HuH-7.5 (cell line): ENCODE measurements around the gene CRACDL.
"Not testable (repeated sequence)": the region's sequence is repeated elsewhere in the genome, so short reads cannot be mapped to it uniquely, and the experiment has no call there.

Experiments
- DNase-seq: peaks from one replicate; pipeline ENCODE4 v3.0.0; 2011; ENCODE audit warnings: low spot score

The CRACDL gene

DNA sequence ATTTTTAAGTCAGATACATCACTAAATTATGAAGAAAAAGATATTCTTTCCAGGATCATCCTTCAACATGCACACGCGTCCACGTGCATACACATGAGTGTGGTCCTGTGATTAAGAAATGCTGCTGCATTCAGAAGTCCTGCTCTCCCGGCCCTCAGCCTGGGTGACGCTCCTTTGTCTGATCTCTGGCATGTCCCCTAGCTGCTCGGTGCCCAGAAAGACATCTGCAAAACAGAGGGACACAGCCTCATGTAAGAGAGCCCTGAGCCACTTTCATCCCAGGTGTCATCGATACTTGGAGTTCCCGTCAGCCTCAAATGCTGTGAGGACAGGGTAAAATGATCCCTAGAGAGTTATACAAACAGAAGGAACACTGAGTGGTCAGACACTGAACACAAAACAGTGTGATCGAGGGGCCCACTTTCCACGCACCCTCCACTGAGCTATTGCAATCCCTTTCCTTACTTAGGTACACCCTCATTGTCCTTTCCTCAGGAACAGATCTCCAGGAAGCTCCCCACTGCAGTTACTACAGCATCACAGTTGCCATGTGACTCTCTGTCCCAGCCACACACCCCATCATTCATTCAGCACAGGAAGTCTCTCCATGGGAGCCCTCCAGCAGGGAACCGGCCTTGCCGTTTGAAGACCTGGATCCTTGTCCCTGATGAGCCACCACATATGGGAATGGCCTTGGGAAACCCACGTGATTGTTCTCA lies 32.1 kb downstream of the CRACDL start:
- no peak for DNase-seq

DNA sequence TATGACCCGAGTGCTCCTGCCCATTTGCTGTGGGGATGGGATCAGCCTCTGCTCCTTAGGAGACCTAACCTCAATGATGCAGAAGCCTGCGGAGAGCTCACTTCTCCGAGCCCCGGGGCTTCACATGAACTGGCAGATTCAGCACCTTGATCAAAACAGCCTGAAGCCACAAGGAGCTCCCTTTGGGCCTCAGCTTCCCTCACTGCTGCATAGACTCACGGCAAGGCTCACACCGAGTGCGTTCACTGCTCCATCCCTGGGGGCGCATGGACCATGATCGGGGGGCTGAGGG lies 33.0 kb downstream of the CRACDL start:
- DNase-seq = no peak

DNA sequence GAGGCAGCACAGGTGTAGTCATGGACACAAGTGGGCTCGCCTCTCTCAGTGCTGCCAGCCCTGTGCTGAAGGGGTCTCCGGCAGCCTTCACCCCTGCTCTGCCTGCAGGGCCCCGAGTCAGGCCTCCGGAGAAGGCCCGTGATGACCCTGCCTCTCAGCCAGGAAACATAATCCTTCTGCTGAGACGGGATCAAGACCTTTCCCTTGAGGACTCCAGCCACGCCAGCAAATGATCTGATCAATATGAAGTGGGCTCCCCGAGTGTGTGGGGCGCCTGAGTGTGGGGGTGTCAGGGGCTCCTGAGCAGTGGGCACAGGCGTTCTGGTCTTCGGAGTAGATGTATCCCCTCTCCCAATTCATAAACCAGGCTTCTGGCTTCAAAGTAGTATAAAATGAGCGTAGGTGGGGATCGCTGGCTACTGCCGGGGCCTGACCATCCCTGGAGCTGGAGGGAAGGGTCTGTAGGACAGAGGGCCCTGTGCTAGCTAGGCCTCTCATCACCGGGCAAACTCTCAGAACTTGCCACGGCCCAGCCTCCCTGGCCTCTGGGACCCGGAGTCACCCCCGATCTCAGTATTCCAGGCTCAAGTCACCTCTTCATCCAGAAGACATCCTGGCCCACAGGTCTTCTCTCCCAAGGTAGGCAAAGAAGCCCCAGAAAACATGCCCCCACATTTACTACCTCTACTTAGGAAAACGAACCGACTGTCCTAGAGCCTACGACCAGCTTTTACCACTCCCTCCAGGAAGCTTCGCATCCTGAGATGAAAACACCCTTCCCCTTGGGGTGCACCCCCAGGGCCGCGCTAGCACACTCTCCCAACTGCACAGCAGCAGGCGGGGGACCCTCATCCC lies 33.6 kb downstream of the CRACDL start:
- DNase-seq = no peak

DNA sequence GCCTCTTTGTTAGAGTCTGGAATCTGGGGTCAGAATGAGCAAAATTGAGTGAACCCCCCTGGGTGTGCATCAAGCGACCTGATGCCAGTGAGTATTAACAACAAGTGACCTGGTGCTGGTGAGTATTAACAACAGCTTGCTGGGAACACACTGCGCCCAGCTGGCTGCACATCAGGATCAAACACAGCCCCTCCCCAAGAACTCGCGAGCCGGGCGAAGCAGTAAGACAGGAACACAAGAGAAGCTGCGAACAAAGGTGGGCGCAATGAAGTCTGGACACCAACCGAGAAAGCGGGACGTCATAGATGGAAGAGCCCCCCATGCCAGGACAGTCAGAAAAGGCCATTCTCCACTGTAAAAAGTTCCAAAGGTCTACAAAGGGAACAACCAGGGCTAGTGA lies 34.3 kb downstream of the CRACDL start:
- no peak for DNase-seq

DNA sequence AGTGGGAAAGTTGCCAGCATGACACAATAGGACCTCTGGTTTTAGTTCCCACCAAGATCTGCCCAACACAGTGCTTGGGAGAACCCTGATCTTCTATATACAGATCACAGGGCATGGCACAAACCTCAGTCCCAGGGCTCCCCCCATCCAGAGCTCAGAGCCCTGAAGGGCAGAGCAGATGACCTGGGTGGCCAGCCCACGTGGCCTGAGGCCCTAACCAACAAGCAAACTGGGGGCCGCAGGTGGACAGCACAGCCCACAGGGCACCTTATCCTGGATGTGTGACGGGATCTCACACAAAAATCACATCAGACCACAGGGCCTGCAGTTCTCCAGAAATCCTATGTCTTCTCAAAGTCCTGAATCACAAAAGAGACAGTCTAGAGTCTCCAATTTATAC lies 34.7 kb downstream of the CRACDL start:
- no peak for DNase-seq

DNA sequence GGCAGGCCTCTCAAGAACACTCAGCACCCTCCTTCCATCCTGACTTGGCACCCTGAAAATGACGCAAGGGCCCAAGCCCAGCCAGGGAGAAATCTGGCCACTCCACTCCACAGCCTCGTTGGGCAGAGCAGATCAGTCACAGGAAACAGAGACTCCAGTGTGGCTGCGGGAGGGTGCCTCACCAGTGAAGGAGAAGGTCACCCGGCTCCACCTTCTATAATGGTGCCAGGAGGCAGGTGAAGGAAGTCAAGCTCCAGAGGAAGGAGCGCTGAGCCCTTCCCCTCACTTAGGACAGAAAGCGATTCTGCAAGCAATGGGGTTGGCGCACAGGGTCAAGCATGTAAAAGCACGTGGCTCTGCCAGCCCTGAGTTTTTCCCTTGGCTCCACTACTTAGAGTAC lies 35.3 kb downstream of the CRACDL start:
- no peak for DNase-seq

DNA sequence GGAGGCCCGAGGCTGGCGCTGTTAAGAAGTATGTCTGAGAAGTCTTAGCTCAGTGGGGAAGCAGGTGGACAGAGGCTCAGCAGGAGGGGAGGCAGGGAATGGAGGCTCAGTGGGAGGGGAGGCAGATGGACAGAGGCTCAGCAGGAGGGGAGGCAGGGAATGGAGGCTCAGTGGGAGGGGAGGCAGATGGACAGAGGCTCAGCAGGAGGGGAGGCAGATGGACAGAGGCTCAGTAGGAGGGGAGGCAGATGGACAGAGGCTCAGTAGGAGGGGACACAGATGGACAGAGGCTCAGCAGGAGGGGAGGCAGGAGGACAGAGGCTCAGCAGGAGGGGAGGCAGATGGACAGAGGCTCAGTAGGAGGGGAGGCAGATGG lies 36.3 kb downstream of the CRACDL start:
- DNase-seq = not testable (repeated sequence)

DNA sequence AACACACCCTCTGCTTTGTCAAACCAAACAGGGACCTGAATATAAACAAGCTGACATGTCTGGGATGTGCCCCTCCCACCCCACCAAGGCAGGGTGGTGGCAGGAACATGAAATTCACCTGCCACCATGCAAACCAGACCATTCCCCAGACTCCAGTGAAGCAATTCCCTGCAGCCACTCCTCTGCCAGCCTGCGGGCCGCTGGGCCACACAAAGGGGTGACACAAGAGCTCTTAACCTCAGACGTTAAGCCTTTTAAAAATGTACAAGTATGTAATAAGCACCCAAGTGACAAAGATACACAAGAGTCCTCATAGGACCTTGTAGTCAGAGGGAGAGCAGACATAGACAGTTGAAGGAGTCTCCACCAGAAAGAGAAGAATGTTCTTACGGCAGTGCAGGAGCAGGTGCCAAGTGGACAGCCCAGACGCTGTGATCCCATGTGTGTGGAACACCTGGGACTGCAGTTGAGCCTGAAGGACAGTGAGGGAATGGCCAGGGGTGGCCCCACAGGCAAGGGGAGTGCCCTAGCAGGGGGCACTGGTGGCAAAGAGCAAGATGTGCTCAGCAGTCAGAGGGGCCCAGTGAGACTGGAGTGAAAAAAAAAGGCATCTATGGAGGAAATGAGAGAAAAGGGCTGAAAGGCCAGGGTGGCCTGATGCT lies 36.9 kb downstream of the CRACDL start:
- DNase-seq = no peak

DNA sequence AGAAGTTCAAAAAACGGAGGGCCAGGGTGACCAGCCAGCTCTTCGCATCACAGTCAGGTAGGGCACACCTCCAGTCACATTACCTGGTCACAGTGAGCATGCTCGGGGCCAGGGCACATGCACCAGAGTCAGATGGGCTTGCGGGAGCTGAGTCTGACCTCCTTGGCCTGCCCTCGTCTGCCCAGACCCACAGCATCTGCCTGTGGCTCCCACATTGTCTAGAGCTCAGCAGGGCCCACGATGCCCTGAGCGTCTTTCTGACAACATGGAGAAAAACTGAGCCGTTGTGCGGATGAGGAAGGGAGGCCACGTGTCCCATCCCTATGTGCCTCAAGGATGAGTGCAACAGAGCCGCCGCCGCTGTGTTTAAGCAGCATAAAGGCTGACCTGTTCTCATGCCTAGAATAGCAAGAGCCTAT lies 37.6 kb downstream of the CRACDL start:
- DNase-seq = no peak

DNA sequence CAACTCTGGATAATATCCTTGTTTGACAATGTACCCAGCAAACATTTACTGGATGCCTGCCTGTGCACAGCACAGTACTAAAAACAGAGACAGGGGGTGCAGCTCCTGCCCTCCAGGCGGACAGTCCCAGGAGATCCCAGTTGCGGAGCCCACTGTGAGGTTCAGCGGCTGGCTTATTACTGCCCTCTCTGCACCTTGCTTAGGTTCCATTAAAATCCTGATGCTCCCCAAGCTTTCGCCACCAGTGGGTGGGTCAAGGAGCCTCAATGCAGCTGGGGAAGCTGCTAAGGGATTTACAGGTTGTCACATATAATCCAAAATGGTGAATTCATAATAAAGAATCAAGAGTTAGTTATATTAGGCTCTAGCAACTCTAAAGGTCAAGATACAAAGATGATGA lies 38.3 kb downstream of the CRACDL start:
- no peak for DNase-seq

DNA sequence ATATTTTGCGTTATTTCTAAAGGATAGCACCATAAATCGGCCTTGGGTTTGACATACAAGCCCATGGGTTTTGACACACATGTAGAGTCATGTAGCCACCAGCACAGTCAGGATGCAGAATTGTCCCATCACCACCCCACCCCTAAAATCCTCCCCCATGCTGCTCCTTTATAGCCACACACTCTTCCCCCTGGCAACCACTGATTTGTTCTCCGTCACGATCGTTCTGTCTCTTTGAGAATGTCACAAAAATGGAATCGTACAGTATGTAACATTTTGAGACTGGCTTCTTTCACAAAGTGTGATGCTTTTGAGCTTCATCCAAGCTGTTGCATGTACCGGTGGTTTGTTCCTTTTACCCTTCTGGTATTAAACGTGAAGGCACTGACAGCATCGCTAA lies 39.1 kb downstream of the CRACDL start:
- no peak for DNase-seq

DNA sequence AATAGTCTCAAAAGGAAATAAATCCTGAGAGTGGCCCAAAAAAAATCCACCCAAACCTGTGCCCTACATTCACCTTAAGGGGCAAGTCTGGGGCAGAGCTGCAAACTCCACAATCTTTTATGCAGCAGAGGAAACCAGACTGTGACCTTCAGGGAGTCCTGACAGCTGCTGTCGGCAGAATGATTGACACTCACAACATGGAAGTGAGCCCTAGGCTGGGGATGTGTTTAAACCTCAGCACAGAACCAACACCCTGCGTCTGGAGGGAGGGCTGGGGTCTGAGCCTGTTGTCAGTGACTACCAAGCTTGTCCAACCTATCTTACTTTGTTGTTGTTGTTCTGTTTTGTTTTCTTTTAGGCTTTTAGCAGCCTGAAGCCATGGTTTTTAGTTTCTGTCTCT lies 39.6 kb downstream of the CRACDL start:
- DNase-seq = no peak

DNA sequence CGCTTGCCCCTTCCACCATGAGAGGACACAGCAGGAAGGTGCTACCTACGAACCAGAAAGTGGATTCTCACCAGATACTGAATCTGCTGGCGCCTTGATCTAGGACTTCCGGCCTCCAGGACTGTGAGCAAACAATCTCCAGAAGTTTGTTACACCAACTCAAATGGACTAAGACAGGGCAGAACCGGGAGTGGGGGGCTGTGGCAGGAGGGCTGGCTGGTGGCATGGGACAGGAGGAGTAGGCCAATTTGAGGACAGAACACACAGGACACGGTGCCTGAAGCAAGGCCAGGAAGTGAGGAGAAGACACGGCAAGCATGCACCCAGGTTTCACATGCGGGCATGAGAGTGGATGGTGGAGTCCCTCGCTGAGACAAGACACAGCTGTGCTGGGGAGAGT lies 40.1 kb downstream of the CRACDL start:
- DNase-seq = no peak

DNA sequence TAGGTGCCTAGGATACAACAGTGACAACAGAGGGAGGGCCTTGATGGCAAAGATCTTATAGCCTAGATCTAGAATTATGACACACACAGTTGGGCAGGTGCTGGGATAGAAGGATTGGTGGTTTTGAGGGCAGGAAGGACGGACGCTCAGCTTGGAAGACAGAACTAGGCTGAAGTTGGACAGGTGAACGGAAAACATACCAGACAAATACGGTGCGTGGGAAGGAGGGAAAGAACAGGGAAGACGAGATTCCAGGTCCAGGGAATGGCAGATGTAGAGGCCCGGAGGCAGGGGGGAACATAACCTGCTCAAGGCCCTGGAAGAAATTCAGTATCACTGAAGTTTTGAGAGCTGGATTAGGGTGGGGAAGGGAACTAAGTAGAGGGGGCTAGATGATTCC lies 40.8 kb downstream of the CRACDL start:
- DNase-seq = no peak

DNA sequence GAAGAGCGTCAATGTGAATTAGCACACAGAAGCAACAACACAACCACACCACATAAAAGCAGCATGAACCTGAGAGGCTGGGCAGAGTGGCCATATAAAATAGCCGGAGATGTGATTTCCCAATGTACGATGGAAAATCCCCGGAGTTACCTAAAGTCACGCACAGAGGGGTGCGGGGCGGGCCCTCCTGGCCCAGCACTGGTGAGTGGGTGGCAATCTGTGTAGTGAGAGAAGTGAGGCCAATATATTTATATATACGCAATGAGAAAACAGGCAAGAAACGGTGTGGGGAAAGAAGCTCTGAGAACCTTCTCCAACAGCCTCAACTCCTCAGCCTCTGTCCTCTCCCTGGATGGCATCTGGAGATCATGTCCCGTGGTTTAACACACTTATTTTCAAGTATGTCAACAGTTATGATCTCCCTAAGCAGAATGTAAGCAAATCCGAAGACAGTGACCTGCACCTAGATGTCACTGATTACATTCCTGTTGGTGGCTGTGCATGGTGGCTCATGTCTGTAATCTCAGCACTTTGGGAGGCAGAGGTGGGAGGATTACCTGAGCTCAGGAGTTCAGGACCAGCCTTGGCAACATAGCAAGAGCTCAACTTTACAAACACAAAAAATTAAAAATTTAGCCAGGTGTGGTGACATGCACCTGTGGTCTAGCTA lies 41.6 kb downstream of the CRACDL start:
- DNase-seq = no peak

DNA sequence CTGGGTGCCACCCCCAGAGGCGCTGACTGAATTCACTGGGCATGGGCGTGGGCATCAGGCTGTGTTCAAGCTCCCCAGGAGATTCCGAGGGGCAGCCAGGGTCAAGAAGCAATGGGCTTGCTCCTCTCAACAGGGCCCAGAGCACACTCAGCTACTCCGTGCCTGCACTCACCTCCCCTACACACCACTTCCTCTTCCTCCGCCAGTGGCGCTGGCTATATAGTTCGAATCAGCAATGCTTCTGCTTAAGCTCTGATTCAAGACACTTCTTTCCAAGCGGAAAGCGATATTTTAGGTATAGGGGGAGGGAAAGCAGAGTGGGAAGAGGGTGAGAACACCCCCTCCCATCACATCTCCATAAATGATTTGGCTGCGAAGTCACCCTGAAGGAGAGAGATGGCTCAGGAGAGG lies 42.1 kb downstream of the CRACDL start:
- no peak for DNase-seq

DNA sequence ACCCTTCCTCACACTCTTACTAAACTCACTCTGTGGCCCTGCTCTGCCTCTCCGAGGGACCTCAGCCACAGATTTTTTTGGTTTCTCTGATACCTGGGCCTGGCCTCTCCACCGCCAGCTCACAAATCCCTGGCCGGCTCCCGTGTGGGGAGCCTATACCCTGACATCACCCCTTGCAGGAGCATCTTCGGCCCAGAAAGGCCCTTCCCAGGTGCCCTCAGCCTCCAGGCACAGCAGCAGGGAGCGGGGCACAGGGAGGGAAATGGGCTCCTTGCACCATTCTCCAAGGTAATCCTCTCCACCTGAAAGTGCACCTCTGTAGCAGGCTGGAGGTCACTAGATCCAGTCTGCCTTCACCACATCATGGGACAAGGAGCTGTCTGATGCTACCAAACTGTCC lies 43.2 kb downstream of the CRACDL start:
- DNase-seq = no peak

DNA sequence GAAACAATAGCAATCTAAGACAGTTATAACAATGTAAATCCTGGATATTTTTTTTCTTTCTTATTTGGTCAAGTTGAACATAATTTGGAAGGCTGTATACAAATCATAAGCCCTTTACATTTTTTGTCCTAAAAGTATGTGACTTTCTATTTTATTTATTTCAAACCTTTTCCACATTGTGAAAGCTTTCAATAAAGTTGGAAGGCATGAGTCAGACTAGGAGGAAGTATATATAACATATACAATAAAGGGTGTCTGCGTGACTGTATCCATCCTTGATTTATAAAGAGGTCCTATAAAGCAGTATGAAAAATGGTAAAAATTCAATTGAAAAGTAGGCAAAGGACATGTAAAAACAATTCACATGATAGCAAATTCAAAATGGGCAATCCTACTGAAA lies 44.4 kb downstream of the CRACDL start:
- no peak for DNase-seq

DNA sequence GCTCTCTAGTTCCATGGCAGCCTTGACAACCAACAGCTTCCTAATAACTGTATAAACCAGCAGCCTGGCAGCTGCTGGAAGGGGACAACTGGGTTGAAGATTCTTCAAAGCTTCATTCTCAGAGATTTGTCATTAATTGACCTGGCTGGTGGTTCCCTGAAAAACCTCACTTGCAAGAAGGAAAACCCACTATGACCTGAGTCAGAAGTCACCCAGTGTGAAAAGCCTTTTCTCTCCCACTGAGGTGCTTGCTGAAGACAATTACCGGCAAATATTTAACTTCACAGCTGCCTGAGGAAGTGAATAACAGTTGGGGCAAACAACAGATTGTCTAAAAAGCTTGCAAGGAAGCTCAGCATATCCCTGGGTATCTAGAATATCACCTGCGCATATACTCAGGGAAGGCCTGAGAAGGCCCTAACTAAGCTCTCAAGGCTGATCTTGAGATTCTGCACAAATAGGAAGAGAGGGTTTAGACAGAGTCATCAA lies 49.9 kb downstream of the CRACDL start:
- no peak for DNase-seq

DNA sequence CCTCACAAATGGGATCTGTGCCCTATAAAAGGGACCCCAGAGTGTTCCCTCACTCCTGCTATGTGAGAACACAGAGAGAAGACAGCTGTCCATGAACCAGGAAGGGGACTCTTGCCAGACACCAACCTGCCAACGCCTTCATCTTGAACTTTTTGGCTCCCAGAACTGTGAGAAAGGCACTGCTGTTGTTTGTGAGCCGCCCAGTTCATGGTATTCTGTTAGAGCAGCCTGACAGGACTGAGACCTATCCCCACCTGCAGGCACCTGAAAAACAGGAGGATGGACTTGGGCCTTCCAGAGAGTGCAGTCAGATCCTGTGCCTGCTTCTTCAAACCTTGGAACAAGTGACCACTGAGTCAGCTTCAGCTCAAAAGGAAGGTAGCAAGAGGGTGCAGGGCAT lies 51.4 kb downstream of the CRACDL start:
- DNase-seq = no peak

DNA sequence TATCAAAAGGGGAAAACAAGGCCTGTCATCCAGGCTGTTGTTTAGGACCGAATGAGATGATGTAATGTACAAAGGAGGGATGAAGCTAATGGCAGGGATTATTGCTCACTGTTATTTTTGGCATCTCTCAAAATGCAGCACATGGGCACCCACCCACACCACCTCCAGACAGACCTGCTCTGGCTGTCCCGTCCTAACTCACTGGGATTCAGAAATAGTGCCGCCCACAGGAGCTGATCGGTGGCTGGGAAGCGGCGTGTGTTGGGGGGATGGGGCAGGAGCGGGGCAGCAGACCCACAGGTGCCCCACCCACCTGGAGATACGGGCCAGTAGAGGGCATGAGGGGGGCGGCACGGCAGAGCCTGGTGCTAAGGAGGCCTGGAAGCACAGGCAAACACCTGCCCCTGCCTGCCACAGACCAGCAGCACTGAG lies 52.2 kb downstream of the CRACDL start:
- no peak for DNase-seq

DNA sequence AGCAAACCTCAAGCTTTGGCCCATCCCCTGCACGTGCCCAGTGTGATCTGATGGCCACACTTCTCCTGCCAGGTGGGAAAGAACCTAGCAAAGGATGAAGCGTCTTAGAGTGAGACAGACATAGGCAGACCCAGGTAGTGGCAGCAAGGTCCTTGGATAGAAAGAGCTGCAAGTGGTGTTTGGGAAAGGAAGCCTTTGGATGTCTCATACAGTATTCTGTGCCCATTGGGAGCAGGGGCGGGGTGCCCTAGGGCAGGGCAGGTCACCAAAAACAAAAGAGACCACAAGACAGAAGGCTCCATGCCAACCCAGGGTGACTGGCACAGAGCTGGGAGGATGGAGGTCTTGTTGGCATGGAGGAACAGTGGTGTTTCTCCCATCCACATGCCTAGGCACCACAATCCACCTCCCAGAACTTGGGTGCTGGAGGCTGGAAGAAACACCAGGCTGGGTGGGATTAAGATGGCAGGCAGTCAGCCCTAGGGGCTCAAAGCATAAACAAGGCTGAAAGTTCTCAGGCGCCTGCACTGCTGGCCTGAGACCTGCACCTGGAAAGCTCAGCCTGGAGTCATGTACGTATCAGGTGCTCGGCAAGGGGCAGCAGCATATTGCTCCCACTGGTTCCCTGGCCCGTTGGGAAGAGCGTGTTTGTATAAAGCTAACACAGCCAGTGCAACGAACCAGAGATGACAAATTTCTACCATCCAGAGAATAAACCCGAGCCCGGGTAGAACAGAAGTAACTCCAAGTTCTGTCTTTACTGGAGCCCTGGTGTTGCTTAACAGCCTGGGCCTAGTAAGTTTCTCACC lies 52.9 kb downstream of the CRACDL start:
- DNase-seq = no peak
